GM18909 (cell line): ENCODE results near the gene UNC80.

Source experiments
- ATAC-seq: cut with Tn5 transposase; IDR thresholded peaks from one replicate; pipeline ENCODE4 v1.9.1; 2021; ENCODE audit warnings: mild to moderate bottlenecking; ENCODE audit not compliant: unreplicated experiment, poor library complexity

UNC80 gene

GRCh38 chr2:209907746-209908145 is 136.1 kb downstream of the UNC80 start:
- ATAC-seq = no peak

- no peak for ATAC-seq
Observed at GRCh38 chr2:209908511-209908910, 136.9 kb downstream of the UNC80 start.

- ATAC-seq = no peak
Observed at GRCh38 chr2:209911486-209911885, 139.9 kb downstream of the UNC80 start.

- ATAC-seq = no peak
Observed at GRCh38 chr2:209913786-209914345, 142.2 kb downstream of the UNC80 start.

GRCh38 chr2:209917154-209917771 is 145.6 kb downstream of the UNC80 start:
- ATAC-seq = no peak

GRCh38 chr2:209918251-209918650 is 146.6 kb downstream of the UNC80 start:
- no peak for ATAC-seq

- ATAC-seq = no peak
Observed at GRCh38 chr2:209922116-209922515, 150.5 kb downstream of the UNC80 start.

GRCh38 chr2:209929369-209929768 is 157.7 kb downstream of the UNC80 start:
- no peak for ATAC-seq

GRCh38 chr2:209933499-209934483 is 162.2 kb downstream of the UNC80 start:
- ATAC-seq = no peak

GRCh38 chr2:209936106-209936666 is 164.6 kb downstream of the UNC80 start:
- peak; percentile 54 for ATAC-seq

GRCh38 chr2:209937893-209938292 is 166.3 kb downstream of the UNC80 start:
- ATAC-seq = no peak

- no peak for ATAC-seq
Observed at GRCh38 chr2:209938906-209939305, 167.3 kb downstream of the UNC80 start.

- ATAC-seq = no peak
Observed at GRCh38 chr2:209940936-209941335, 169.3 kb downstream of the UNC80 start.

- no peak for ATAC-seq
Observed at GRCh38 chr2:209942426-209942825, 170.8 kb downstream of the UNC80 start.

GRCh38 chr2:209942936-209943605 is 171.4 kb downstream of the UNC80 start:
- ATAC-seq = no peak

GRCh38 chr2:209943776-209944175 is 172.1 kb downstream of the UNC80 start:
- ATAC-seq = no peak

- ATAC-seq = no peak
Observed at GRCh38 chr2:209946539-209946938, 174.9 kb downstream of the UNC80 start.

- no peak for ATAC-seq
Observed at GRCh38 chr2:209956271-209956670, 184.6 kb downstream of the UNC80 start.

- ATAC-seq = no peak
Observed at GRCh38 chr2:209958016-209958415, 186.4 kb downstream of the UNC80 start.

GRCh38 chr2:209960045-209960444 is 188.4 kb downstream of the UNC80 start:
- no peak for ATAC-seq
